B cell (primary cell): ENCODE measurements around the gene OR7C1. TPM values are rescaled to one million over a fixed set of nuclear protein-coding genes. Genes with fewer than 3 reads are reported as not detected.

Source experiments
- ATAC-seq: fragments of 200-7000 bp; cut with Tn5 transposase; one replicate; pipeline ENCODE4 v1.10.0; 2021; ENCODE audit warnings: low read depth, mild to moderate bottlenecking, moderate number of reproducible peaks, moderate library complexity
- CTCF ChIA-PET: fragments of 350-600 bp; sonication (Branson Sonifier 250); formaldehyde crosslinking; loops from one replicate; lab custom pipeline; 2021; ENCODE audit warnings: antibody characterized with exemption, inconsistent platforms; lab: Charles Lee
- POLR2A ChIA-PET: fragments of 350-600 bp; sonication (Branson Sonifier 250); formaldehyde crosslinking; loops from one replicate; lab custom pipeline; 2021; ENCODE audit warnings: antibody characterized with exemption; lab: Charles Lee
- DNase-seq: peaks from one replicate; pipeline ENCODE4 v3.0.0; 2013
- H2AFZ ChIP-seq: 2 replicates; pipeline ENCODE4 v1.6.1; 2012; ENCODE audit warnings: mild to moderate bottlenecking, low read depth, low read length; ENCODE audit not compliant: insufficient read depth, poor library complexity, severe bottlenecking
- H3K27ac ChIP-seq, 2 donors: 1 replicate in 1 of 2; 2 replicates in 1 of 2; pipeline ENCODE4 v1.5.1; 2012 to 2013; ENCODE audit warnings: low read length in 2 of 2, mild to moderate bottlenecking in 2 of 2, moderate library complexity in 1 of 2
- H3K27me3 ChIP-seq, 4 experiments: fragments of 200-600 bp in 1 of 4; sonication (generic) in 1 of 4; replicated peaks in 1 of 4; 1 replicate in 2 of 4; 2 replicates in 2 of 4; pipeline versions ENCODE4 v1.6.1 to v1.7.0; 2013 to 2016; ENCODE audit warnings: low read length in 3 of 4, mild to moderate bottlenecking in 2 of 4, mixed read lengths in 1 of 4, moderate library complexity in 1 of 4; ENCODE audit not compliant: insufficient read depth in 4 of 4, control insufficient read depth in 3 of 4; ENCODE audit errors: control extremely low read depth in 1 of 4
- H3K36me3 ChIP-seq, 2 experiments: replicated peaks in 1 of 2; 1 replicate in 1 of 2; 2 replicates in 1 of 2; pipeline versions ENCODE4 v1.6.1 to v1.7.1; 2013; ENCODE audit warnings: low read length in 1 of 2; ENCODE audit not compliant: insufficient read depth in 2 of 2, control insufficient read depth in 1 of 2; ENCODE audit errors: control extremely low read depth in 1 of 2, extremely low read depth in 1 of 2
- H3K4me1 ChIP-seq, 2 donors: fragments of 200-600 bp in 1 of 2; sonication (generic) in 1 of 2; 1 replicate in 1 of 2; 2 replicates in 1 of 2; pipeline versions ENCODE4 v1.5.1 to v1.6.1; 2013 to 2017; ENCODE audit warnings: low read length in 2 of 2; ENCODE audit not compliant: control insufficient read depth in 2 of 2, insufficient read depth in 2 of 2
- H3K4me2 ChIP-seq: replicated peaks from 2 replicates; pipeline ENCODE3; 2012; ENCODE audit warnings: mild to moderate bottlenecking, low read depth, low read length; ENCODE audit not compliant: poor library complexity, severe bottlenecking
- H3K4me3 ChIP-seq, 5 experiments: fragments of 200-600 bp in 1 of 5; sonication (generic) in 1 of 5; 1 replicate in 3 of 5; 2 replicates in 2 of 5; pipeline versions ENCODE4 v1.5.1 to v1.7.0; 2011 to 2016; ENCODE audit warnings: low read length in 4 of 5, mild to moderate bottlenecking in 4 of 5, low read depth in 2 of 5, control low read depth in 1 of 5, moderate library complexity in 1 of 5; ENCODE audit not compliant: insufficient read depth in 1 of 5; ENCODE audit errors: control extremely low read depth in 1 of 5, extremely low read depth in 1 of 5
- H3K79me2 ChIP-seq: fragments of 200-600 bp; sonication (generic); one replicate; pipeline ENCODE4 v1.6.0; 2016; ENCODE audit warnings: low read length; ENCODE audit not compliant: control insufficient read depth, insufficient read depth
- H3K9ac ChIP-seq: fragments of 200-600 bp; sonication (generic); 2 replicates; pipeline ENCODE4 v1.6.1; 2017; ENCODE audit warnings: mild to moderate bottlenecking, low read length, moderate library complexity
- H3K9me3 ChIP-seq, 3 donors: one replicate each; pipeline versions ENCODE4 v1.6.1 to v1.7.1; 2013; ENCODE audit warnings: low read length in 2 of 3; ENCODE audit not compliant: control insufficient read depth in 2 of 3, insufficient read depth in 1 of 3; ENCODE audit errors: control extremely low read depth in 1 of 3
- H4K20me1 ChIP-seq: 2 replicates; pipeline ENCODE4 v1.6.0; 2012; ENCODE audit warnings: mild to moderate bottlenecking, low read length; ENCODE audit not compliant: insufficient read depth, control insufficient read depth, poor library complexity, severe bottlenecking
- H3K27ac Mint-ChIP-seq: one replicate; pipeline ENCODE4 v1.8.0; 2021; ENCODE audit warnings: mixed read lengths
- H3K27me3 Mint-ChIP-seq: one replicate; pipeline ENCODE4 v1.8.0; 2021; ENCODE audit warnings: mixed read lengths
- H3K4me1 Mint-ChIP-seq: one replicate; pipeline ENCODE4 v1.8.0; 2021; ENCODE audit warnings: mixed read lengths
- H3K4me3 Mint-ChIP-seq: one replicate; pipeline ENCODE4 v1.8.0; 2021; ENCODE audit warnings: mixed read lengths
- H3K9me3 Mint-ChIP-seq: one replicate; pipeline ENCODE4 v1.8.0; 2022; ENCODE audit warnings: mixed read lengths; ENCODE audit not compliant: insufficient read depth
- EZH2 ChIP-seq: IDR thresholded peaks from 2 replicates; pipeline ENCODE4 v1.6.1; 2012; ENCODE audit warnings: borderline replicate concordance, low read depth, mild to moderate bottlenecking, moderate library complexity, low read length; ENCODE audit not compliant: insufficient read depth, poor library complexity, severe bottlenecking
- WGBS: methylation state at CpG from one replicate; pipeline ENCODE4 v1.1.5; 2013; ENCODE audit warnings: missing lambda C conversion rate; ENCODE audit not compliant: insufficient coverage; 5-methylcytosine and 5-hydroxymethylcytosine counted together
- intact Hi-C: fragments of 100-400 bp; cut with micrococcal nuclease; formaldehyde crosslinking; loops from one replicate; pipeline ENCODE4 v1.10.0; 2022
- polyA minus RNA-seq: library from RNA; depleted of rRNA, polyadenylated mRNA; stranded (reverse); fragments of >200 nt; gene quantifications from 2 replicates; pipeline ENCODE4 v1.2.3, GENCODE V29; 2012
- polyA plus RNA-seq: library from polyadenylated mRNA; depleted of rRNA; stranded (reverse); fragments of >200 nt; gene quantifications from 2 replicates; pipeline ENCODE4 v1.2.3, GENCODE V29; 2012
- total RNA-seq, 2 donors: library from RNA; stranded (reverse); fragments of 120-200 nt in 1 of 2; gene quantifications; 1 replicate in 1 of 2; 2 replicates in 1 of 2; pipeline versions ENCODE4 v1.2.3 to v1.2.4, GENCODE V29; 2013 to 2022
- TF ChIP-seq, protein P1 (sequence below): fragments of 200-600 bp; IDR thresholded peaks from one replicate; pipeline ENCODE4 v1.8.0; 2022; ENCODE audit warnings: antibody characterized with exemption, mild to moderate bottlenecking

The OR7C1 gene
- not detected in 2 replicates for total RNA-seq
- total RNA-seq (2013): not detected
- polyA plus RNA-seq: not detected in 2 replicates
- not detected in 2 replicates for polyA minus RNA-seq

DNA sequence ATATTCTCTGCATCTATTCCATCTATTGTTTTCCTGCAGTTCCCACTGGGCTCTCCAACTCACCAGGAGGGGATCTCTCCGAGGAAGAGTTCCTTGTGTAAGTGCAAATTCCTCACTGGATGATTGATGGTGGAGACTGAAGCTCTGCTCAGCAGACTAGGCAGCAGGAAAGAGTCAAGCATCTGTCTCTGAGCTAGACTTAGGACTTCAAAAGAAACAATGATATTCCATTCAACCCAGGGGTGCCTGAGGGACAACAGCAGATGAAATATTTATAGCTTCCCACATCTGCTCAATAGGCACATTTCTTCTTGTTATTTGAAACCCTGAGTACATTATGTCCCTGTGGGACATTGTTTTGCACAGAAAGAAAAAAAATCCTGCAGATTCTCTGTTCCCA is at the start of gene OR7C1, which contains the start of gene OR7A5:
Gene OR7C1 (minus strand): TSS at position 175 of the 400 bp plus-strand sequence. CDS start 35,049 bp downstream, outside the sequence.
Gene OR7A5 (minus strand): TSS at position 175 of the 400 bp plus-strand sequence. CDS start 6,944 bp downstream, outside the sequence.
- Histone ChIP-seq H3K36me3 (no peaks in the 10 kb centered on the region), H3K4me1 (no peaks in the 10 kb centered on the region), H3K27me3 (no peaks in the 10 kb centered on the region), H3K4me2 (no peak within 1 kb of the TSS), H3K9me3 (no peaks in the 10 kb centered on the region), H3K27ac (no peak within 1 kb of the TSS), H3K4me3 (no peak within 1 kb of the TSS), H4K20me1 (no peaks in the 10 kb centered on the region), H2AFZ (no peak within 1 kb of the TSS), H3K9ac (no peak within 1 kb of the TSS), H3K79me2 (no peaks in the 10 kb centered on the region)
- no peaks in the 10 kb centered on the region for H3K9me3 Mint-ChIP-seq
- no CpG with 5 or more reads among the region's 1 CpG for WGBS
- no peaks in the 10 kb centered on the region for H3K27me3 Mint-ChIP-seq
- TF ChIP-seq EZH2: no peak
- H3K4me1 Mint-ChIP-seq: peaks cover 8% of the 10 kb centered on the region
- ATAC-seq (no peak), DNase-seq (no peak)
- ChIA-PET POLR2A (no interaction called here), CTCF (no interaction called here)
- intact Hi-C loops: no loop called here
- no peak within 1 kb of the TSS for H3K27ac Mint-ChIP-seq
- H3K4me3 Mint-ChIP-seq: no peak within 1 kb of the TSS

DNA sequence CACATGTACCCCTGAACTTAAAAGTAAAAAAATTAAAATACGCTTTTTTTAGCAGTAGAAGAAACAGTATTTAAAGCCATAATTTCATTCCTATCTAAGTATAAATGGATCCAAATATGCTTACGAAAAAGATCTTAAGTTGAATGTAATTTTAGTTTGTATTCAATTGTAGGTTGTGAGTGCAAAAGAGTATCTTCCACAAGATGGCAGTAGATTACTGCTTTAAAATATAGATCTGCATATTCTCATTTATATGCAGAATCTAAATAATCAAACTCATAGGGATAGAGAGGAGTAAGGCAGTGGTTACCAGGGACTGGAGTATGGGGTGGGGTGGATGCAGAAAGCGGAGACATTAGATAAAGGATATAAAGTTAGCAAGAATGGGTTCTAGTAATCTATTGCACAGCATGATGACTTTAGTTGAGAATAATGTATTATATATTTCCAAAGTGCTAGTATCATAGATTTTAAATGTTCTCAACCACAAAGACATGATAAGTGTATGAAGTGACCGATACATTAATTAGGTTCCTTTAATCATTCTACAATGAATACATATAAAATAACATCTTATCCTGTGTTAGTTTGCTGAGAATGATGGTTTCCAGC is 36.7 kb upstream of the OR7C1 start:
- H3K4me3 Mint-ChIP-seq: no peak overlapping the region
- Histone ChIP-seq H3K4me3 (no peak overlapping the region), H3K9me3 (no peaks in the 10 kb centered on the region), H3K27me3 (peaks cover 0 to 6% (median 0%) of the 10 kb centered on the region in 4 experiments), H4K20me1 (no peaks in the 10 kb centered on the region), H3K4me1 (no peaks in the 10 kb centered on the region), H3K9ac (no peak overlapping the region), H2AFZ (no peak overlapping the region), H3K27ac (no peak overlapping the region), H3K36me3 (no peaks in the 10 kb centered on the region), H3K79me2 (no peaks in the 10 kb centered on the region), H3K4me2 (no peak overlapping the region)
- TF ChIP-seq, protein P1, sequence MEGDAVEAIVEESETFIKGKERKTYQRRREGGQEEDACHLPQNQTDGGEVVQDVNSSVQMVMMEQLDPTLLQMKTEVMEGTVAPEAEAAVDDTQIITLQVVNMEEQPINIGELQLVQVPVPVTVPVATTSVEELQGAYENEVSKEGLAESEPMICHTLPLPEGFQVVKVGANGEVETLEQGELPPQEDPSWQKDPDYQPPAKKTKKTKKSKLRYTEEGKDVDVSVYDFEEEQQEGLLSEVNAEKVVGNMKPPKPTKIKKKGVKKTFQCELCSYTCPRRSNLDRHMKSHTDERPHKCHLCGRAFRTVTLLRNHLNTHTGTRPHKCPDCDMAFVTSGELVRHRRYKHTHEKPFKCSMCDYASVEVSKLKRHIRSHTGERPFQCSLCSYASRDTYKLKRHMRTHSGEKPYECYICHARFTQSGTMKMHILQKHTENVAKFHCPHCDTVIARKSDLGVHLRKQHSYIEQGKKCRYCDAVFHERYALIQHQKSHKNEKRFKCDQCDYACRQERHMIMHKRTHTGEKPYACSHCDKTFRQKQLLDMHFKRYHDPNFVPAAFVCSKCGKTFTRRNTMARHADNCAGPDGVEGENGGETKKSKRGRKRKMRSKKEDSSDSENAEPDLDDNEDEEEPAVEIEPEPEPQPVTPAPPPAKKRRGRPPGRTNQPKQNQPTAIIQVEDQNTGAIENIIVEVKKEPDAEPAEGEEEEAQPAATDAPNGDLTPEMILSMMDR: peak; percentile 80
- TF ChIP-seq EZH2: no peak
- H3K9me3 Mint-ChIP-seq: no peaks in the 10 kb centered on the region
- no peaks in the 10 kb centered on the region for H3K4me1 Mint-ChIP-seq
- peak; percentile 62 for DNase-seq
- intact Hi-C loops: loop anchor here (2.0 to 5.0 kb wide), 2 partner anchors 17 to 156 kb away; no protein-coding TSS in a partner anchor
- WGBS: no CpG with 5 or more reads among the region's 4 CpGs
- no peak overlapping the region for H3K27ac Mint-ChIP-seq
- peaks cover 43% of the 10 kb centered on the region for H3K27me3 Mint-ChIP-seq
- peak; percentile 36 for ATAC-seq
- ChIA-PET CTCF (interaction anchor here (0.9 kb wide), 1 partner anchor 220 kb away, joined by 3 read pairs; no protein-coding TSS in a partner anchor), POLR2A (no interaction called here)
